Measurements from ENCODE around the gene GLI3. TPM values are rescaled to one million over a fixed set of nuclear protein-coding genes. Genes with fewer than 3 reads are reported as not detected.

Gene GLI3
- total RNA-seq, 2 donors from 2014 or later: 2.7 to 10.2 TPM

GRCh38 chr7:42183547-42183946, 53.5 kb downstream of the GLI3 start:
- H3K27me3 ChIP-seq (ENCODE audit: control insufficient read depth, insufficient read depth, low read length, poor library complexity, severe bottlenecking): no peaks in the 10 kb centered on the region
- no peaks in the 10 kb centered on the region for H3K36me3 ChIP-seq (ENCODE audit: control insufficient read depth, insufficient read depth, low read length)
- H3K27ac ChIP-seq (ENCODE audit: low read depth, low read length): no peak overlapping the region
- Mint-ChIP-seq H3K4me1 (no peaks in the 10 kb centered on the region), H3K4me3 (no peak overlapping the region), H3K27ac (no peak overlapping the region), H3K9me3 (no peaks in the 10 kb centered on the region), H3K36me3 (ENCODE audit: low read depth) (no peaks in the 10 kb centered on the region), H3K27me3 (ENCODE audit: insufficient read depth) (peaks cover 42% of the 10 kb centered on the region)
- 95 to 100% methylated on average over 2 to 4 of the region's 6 CpGs for WGBS, 2 experiments (ENCODE audit: insufficient coverage in 1 of 2, insufficient read length in 1 of 2)
- H3K4me1 ChIP-seq (ENCODE audit: control insufficient read depth, insufficient read depth, low read length): no peaks in the 10 kb centered on the region
- H3K9me3 ChIP-seq (ENCODE audit: control insufficient read depth, low read length): no peaks in the 10 kb centered on the region
- no peak for DNase-seq
- no peak overlapping the region for H3K9ac ChIP-seq (ENCODE audit: extremely low read depth, low read length, poor library complexity, severe bottlenecking)
- TF ChIP-seq CTCF (conservative IDR thresholded peaks at IDR 0.05): no peak
- H3K4me3 ChIP-seq (ENCODE audit: low read length): no peak overlapping the region

- no peak for DNase-seq
- Mint-ChIP-seq H3K4me3 (no peak overlapping the region), H3K4me1 (peaks cover 3% of the 10 kb centered on the region), H3K36me3 (ENCODE audit: low read depth) (no peaks in the 10 kb centered on the region), H3K9me3 (no peaks in the 10 kb centered on the region), H3K27me3 (ENCODE audit: insufficient read depth) (peaks cover 36% of the 10 kb centered on the region), H3K27ac (no peak overlapping the region)
- no peak for TF ChIP-seq CTCF (conservative IDR thresholded peaks at IDR 0.05)
- Histone ChIP-seq H3K9ac (ENCODE audit: extremely low read depth, low read length, poor library complexity, severe bottlenecking) (no peak overlapping the region), H3K27ac (ENCODE audit: low read depth, low read length) (no peak overlapping the region), H3K36me3 (ENCODE audit: control insufficient read depth, insufficient read depth, low read length) (no peaks in the 10 kb centered on the region), H3K27me3 (ENCODE audit: control insufficient read depth, insufficient read depth, low read length, poor library complexity, severe bottlenecking) (no peaks in the 10 kb centered on the region), H3K4me3 (ENCODE audit: low read length) (no peak overlapping the region), H3K4me1 (ENCODE audit: control insufficient read depth, insufficient read depth, low read length) (no peaks in the 10 kb centered on the region), H3K9me3 (ENCODE audit: control insufficient read depth, low read length) (no peaks in the 10 kb centered on the region)
- WGBS, 2 experiments (ENCODE audit: insufficient coverage in 1 of 2, insufficient read length in 1 of 2): 56 to 78% methylated on average over 1 to 4 of the region's 4 CpGs
Measured at GRCh38 chr7:42181566-42181965, 55.4 kb downstream of the GLI3 start.

GRCh38 chr7:42180806-42181205, 56.2 kb downstream of the GLI3 start:
- H3K4me1 Mint-ChIP-seq: peaks cover 3% of the 10 kb centered on the region
- Histone ChIP-seq H3K9me3 (ENCODE audit: control insufficient read depth, low read length) (no peaks in the 10 kb centered on the region), H3K4me1 (ENCODE audit: control insufficient read depth, insufficient read depth, low read length) (no peaks in the 10 kb centered on the region), H3K36me3 (ENCODE audit: control insufficient read depth, insufficient read depth, low read length) (no peaks in the 10 kb centered on the region), H3K27me3 (ENCODE audit: control insufficient read depth, insufficient read depth, low read length, poor library complexity, severe bottlenecking) (no peaks in the 10 kb centered on the region), H3K27ac (ENCODE audit: low read depth, low read length) (no peak overlapping the region), H3K9ac (ENCODE audit: extremely low read depth, low read length, poor library complexity, severe bottlenecking) (no peak overlapping the region), H3K4me3 (ENCODE audit: low read length) (no peak overlapping the region)
- H3K36me3 Mint-ChIP-seq (ENCODE audit: low read depth): no peaks in the 10 kb centered on the region
- no peaks in the 10 kb centered on the region for H3K9me3 Mint-ChIP-seq
- 89 to 100% methylated on average over 2 of the region's 2 CpGs for WGBS, 2 experiments (ENCODE audit: insufficient coverage in 1 of 2, insufficient read length in 1 of 2)
- H3K4me3 Mint-ChIP-seq: no peak overlapping the region
- no peak for DNase-seq
- TF ChIP-seq CTCF (conservative IDR thresholded peaks at IDR 0.05): no peak
- H3K27me3 Mint-ChIP-seq (ENCODE audit: insufficient read depth): peaks cover 37% of the 10 kb centered on the region
- H3K27ac Mint-ChIP-seq: no peak overlapping the region

Measured in endodermal cell (in vitro differentiated cells).